Fibroblast of pulmonary artery (primary cell): Measurements from ENCODE around the gene HS1BP3.

Source experiments
- DNase-seq: peaks from one replicate; pipeline ENCODE4 v3.0.0-alpha.2; 2010; ENCODE audit warnings: low read depth
- H3K4me3 ChIP-seq: replicated peaks from 2 replicates; pipeline ENCODE4 v1.5.1; 2011; ENCODE audit warnings: low read depth, mild to moderate bottlenecking, control low read depth, low read length, moderate library complexity
- CTCF ChIP-seq: IDR thresholded peaks from 2 replicates; pipeline ENCODE4 v1.5.1; 2011; ENCODE audit warnings: mild to moderate bottlenecking, control low read depth, low read length, inconsistent platforms; ENCODE audit errors: missing control alignments

Gene HS1BP3

DNA sequence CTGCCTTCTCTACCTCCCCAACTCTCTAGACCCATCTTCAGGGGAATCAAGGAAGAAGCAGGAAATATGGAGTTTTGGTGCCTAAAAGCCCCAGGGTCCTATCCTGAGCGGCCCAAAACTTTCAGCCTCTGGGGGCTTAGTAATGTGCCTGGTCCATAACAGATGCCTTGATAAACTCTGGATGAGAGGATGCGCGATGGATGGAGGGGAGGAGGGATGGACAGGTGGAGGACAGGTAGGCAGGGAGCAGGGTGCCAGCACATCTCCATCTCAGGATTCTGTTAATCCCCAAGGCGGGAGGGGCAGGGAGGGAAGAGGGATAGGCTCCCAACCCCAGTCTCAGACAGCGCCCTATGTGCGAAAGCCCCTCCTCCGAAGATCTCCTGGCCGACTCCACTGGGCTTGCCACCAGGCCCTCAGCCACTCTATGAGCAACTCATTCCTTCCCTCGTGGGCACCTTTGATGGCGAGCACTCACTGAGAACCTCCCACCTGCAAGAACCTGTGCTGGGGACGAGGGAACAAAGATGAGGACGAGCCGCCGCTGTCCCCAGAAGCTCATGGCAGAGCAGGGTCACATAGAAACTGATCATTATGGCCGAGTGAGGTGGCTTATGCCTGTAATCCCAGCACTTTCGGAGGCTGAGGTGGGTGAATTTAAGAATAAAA lies 23.1 kb downstream of the HS1BP3 start:
- no peak for DNase-seq
- TF ChIP-seq CTCF, result no peak
- no peak overlapping the region for H3K4me3 ChIP-seq

DNA sequence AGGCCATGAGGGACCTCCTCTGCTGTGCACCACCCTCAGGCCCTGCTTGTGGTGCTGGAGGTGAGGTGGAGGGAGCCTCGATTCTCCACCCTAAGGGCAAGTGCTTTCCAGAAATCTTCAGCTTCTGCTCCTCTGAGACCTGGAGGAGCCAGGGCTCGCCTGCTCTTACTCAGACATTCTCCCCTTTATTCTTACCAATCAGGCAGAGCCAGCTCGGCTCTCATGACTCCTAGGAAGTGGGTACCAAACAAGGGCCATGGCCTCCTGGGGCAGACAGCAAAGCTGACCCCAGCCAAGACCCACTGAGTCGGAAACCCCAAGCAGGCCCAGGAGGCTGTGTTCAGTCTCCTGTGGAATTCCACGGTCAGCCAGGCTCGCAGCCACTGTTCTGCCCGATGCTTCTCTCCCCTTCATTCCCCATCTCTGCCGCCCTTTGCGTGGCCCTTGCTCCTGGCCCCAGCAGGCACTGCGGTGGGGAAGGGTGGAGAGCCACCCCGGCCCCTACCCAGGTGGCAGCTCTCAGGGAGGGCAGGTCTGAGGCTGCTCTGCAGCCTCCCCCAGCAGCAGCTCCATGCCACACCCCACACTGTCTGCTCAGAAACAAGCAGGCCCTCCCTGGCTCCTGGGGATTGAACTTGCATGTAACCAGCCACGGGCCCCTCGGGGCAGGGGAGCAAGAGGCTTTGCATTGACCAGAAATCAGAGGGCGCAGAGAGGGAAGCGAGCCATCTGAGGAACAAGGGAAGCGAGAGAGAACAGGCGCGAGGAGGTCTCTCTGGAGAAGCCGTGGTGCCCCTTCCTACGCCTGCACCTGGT lies 24.0 kb downstream of the HS1BP3 start:
- TF ChIP-seq CTCF, result no peak
- H3K4me3 ChIP-seq, result no peak overlapping the region
- no peak for DNase-seq

DNA sequence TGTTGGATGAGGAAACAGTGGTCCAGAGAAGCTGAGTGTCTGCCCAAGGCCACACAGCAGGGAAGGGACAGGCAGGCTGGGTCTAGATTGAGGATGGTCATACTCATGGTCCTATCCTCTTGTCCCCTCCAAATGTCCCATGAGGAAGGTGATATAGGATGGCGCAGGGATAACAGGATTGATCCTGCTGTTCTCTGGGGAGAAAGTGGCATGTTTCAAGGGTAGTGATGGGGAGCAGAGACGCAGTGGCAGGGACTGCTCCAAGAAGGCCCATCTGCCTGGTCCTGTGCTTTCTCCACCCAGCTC lies 24.6 kb downstream of the HS1BP3 start:
- DNase-seq, result no peak
- no peak overlapping the region for H3K4me3 ChIP-seq
- TF ChIP-seq CTCF, result no peak

DNA sequence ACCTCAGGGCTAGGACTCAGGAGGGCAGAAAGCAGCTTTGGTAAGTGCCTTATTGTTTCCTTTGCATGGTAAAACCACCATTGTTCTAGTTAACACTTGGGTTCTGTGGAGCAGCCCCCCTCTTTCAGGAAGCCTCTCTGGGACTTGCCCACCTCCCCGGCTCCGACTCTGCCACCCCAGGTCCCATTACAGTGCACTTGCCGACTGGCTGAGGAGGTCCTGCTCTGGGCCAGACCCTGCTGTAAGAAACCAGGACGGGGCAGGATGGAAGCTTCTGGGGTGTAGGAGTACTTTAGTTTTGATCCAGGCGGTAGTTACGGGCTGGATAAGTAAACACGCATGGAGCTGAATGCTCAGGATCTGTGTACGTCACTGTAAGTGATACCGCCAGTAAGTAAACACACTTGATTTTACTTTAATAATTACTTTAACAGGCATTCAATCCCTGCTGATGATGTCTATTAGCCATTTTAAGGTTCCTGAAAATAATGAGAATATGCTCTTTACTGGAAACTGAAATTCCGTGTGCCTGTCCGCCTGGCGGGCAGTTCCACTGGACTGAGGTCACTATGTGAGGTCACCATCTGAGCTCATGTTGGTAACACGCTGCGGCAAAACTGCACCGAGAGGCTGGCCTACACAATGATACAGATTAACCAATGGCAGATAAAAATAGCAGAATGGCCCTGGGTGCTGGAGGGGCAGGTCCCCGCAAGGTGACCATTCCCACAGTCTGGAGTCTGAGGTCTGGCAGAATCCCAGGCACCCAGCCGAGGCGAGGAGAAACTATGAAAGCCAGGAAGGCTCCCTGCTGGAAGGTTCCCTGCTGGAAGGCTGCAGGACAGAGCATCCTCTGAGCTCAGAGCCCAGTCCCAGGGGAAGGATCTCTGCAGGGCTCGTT lies 25.2 kb downstream of the HS1BP3 start:
- H3K4me3 ChIP-seq, result no peak overlapping the region
- TF ChIP-seq CTCF, result no peak
- no peak for DNase-seq

DNA sequence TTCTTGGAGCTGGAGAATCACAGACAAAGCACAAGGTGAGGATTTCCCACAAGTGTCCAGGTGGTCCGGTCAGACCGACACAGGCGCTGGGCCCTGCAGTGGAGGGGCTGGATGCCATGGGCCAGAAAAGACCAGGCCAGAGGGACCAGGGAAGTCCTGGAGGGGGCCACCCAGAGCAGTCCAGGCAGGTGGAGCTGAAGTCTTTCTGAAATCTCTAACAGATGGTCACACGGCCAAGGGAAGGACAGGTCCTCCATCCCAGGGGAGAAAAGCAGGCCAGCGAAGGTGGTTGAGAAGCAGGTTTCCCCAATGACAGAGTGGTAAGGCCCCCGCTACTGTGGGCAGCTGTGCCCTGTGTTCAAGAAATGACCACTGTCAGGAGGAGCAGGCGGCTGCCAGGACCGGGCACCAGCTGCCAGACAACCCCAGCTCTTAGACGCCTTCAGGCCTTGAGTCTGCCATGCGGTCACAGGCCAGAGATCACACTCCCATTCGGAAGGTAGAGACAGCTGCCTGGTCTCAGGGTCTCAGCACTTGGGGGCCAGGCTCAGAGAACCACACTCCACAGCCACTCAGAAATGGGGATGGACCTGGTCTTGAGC lies 25.9 kb downstream of the HS1BP3 start:
- TF ChIP-seq CTCF, result no peak
- H3K4me3 ChIP-seq, result no peak overlapping the region
- DNase-seq, result no peak

DNA sequence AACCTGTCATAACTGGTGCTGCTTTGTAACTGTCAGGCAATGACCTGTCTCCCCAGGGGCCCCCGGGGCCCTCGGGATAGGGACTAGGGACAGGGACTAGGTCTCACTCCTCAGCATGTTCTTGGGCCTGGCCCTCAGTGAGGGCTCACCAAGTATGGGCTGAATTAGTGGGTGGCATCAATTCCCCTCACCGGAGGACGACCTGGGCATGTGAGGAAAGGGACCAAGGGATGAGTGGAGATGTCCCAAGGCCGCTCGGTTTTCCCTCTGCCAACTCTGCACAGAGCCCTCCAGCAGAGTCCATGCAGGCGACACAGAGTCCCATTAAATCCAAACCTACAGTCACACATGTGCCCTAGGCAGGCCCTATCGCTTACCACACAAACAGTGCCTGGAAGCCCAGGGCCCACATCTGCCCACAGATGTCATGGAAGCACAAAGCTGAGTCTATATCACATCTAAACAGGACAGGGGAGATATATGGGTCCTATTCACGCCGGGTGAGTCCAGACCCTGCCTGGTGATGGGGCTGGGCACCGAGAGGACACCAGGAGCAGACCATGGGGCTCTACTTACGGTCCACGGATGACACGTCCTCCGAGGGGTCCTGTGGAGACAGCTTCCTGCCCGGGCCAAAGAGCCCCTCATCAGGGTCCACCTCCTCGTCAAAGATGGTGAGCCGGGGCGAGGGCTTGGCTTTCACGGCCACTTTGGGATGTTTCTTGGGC lies 26.6 kb downstream of the HS1BP3 start:
- no peak overlapping the region for H3K4me3 ChIP-seq
- no peak for TF ChIP-seq CTCF
- DNase-seq, result no peak
